KOPT-K1 (cell line): ENCODE data around the gene NPBWR2.
"Not testable (repeated sequence)": the region's sequence is repeated elsewhere in the genome, so short reads cannot be mapped to it uniquely, and the experiment has no call there.

Experiments
- H3K27ac ChIP-seq: fragments of 200-600 bp; sonication (generic); 2 replicates; pipeline ENCODE4 v1.5.1; 2016; ENCODE audit warnings: antibody characterized with exemption, mild to moderate bottlenecking, low read depth, low read length; ENCODE audit not compliant: poor library complexity, severe bottlenecking
- H3K36me3 ChIP-seq: fragments of 200-600 bp; sonication (generic); 2 replicates; pipeline ENCODE4 v1.5.1; 2017; ENCODE audit warnings: antibody characterized with exemption, mild to moderate bottlenecking, low read length, moderate library complexity; ENCODE audit not compliant: insufficient read depth
- H3K9me3 ChIP-seq: fragments of 200-600 bp; sonication (generic); 2 replicates; pipeline ENCODE4 v1.5.1; 2017; ENCODE audit warnings: antibody characterized with exemption, low read length, mild to moderate bottlenecking; ENCODE audit not compliant: insufficient read depth, poor library complexity, severe bottlenecking

Gene NPBWR2

DNA sequence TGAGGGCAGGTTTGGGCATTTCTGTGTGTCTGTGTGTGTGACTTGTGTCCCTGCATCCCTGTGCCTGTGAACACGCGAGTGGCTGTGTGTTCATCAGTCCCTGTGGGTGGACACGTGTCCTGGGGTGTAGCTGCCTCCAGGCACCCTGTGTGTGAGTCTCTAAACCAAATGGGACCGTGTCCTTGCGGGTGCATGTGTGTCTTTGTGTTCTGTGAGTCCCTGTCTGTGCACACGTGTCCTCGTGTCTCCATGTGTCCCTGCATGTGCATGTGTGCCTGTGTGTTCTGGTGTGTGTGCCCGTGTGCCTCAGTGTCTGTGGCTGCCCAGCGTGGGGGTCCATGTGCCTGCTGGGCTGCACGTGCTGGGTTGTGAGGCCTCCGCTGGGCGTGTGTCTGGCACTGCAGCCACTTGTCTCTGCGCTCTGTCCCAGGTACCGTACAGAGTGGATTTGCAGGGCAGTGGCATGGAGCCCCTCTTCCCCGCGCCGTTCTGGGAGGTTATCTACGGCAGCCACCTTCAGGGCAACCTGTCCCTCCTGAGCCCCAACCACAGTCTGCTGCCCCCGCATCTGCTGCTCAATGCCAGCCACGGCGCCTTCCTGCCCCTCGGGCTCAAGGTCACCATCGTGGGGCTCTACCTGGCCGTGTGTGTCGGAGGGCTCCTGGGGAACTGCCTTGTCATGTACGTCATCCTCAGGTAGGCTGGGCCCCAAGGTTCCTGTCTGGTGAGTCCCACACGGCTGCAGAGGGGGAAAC is 14.9 kb downstream of the NPBWR2 start:
- no peaks in the 10 kb centered on the region for H3K36me3 ChIP-seq
- peaks cover 8% of the 10 kb centered on the region for H3K9me3 ChIP-seq
- no peak overlapping the region for H3K27ac ChIP-seq

DNA sequence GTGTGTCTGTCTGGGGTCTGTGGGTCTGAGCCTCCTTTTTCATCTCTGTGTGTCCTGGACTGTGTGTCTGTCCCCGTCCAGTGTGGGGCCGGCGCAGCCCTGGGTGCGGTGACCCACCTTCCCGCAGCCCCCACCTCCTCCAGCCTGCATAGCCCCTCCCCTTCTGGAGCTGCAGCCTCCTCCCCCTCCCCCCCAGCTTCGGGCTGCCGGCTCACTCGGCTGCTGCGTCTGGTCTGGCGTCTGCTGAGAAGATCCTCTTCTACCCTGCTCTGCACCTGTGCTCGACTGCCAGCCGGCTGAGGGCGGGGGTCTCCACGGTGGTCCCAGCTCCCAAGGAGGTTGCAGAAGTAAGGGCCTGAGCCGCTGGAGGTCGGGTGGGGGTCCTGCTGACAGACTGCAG is 15.6 kb downstream of the NPBWR2 start:
- H3K9me3 ChIP-seq: peaks cover 12% of the 10 kb centered on the region
- H3K27ac ChIP-seq: no peak overlapping the region
- H3K36me3 ChIP-seq: no peaks in the 10 kb centered on the region

DNA sequence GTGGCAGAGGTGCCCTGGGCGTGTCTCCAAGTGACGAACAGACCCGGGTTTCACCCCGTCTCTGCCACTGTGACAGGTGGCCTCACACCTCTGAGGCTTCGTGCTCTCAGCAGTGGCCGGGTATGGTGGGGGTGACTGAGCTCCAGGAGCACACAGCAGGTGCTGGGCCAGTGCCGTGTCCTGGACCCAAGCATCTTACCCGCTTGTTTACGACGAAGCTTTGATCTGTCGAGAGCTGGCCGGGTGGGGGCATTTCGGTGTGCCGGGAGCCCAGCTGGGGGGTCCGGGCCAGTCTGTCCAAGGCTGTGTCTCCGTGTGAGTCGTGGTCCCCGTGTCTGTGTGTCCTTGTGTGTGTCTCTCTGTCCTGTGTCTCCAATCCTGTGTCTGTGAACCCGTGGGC is 16.0 kb downstream of the NPBWR2 start:
- H3K36me3 ChIP-seq: no peaks in the 10 kb centered on the region
- H3K27ac ChIP-seq: no peak overlapping the region
- peaks cover 15% of the 10 kb centered on the region for H3K9me3 ChIP-seq

DNA sequence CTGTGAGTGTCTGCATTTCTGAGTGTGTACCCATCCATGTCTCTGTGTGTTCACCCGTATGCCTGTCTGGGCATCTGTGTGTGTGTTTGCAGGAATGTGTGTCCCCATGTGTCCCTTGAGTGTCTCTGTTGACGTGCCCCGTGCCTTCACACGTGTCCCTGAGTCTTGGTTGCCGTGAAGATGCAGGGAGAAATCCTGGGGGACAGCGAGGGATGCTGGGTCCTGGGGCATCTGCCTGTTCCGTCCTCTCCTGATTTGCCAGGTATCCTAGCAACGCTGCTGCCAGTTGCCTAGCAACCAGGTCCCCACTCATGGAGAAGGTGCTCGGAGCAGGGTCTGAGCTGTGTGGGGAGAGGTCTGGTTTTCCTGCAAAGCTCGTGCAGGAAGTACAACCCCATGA is 17.2 kb downstream of the NPBWR2 start:
- Histone ChIP-seq H3K36me3 (no peaks in the 10 kb centered on the region), H3K27ac (no peak overlapping the region), H3K9me3 (peaks cover 15% of the 10 kb centered on the region)

DNA sequence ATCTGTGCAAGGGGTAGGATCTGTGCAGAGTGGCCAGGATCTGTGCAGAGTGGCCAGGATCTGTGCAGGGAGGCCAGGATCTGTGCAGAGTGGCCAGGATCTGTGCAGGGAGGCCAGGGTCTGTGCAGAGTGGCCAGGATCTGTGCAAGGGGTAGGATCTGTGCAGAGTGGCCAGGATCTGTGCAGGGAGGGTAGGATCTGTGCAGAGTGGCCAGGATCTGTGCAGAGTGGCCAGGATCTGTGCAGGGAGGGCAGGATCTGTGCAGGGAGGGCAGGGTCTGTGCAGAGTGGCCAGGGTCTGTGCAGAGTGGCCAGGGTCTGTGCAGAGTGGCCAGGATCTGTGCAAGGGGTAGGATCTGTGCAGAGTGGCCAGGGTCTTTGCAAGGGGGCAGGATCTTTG is 18.8 kb downstream of the NPBWR2 start:
- not testable (repeated sequence) for H3K36me3 ChIP-seq, H3K27ac ChIP-seq
- peaks cover 15% of the 10 kb centered on the region for H3K9me3 ChIP-seq

DNA sequence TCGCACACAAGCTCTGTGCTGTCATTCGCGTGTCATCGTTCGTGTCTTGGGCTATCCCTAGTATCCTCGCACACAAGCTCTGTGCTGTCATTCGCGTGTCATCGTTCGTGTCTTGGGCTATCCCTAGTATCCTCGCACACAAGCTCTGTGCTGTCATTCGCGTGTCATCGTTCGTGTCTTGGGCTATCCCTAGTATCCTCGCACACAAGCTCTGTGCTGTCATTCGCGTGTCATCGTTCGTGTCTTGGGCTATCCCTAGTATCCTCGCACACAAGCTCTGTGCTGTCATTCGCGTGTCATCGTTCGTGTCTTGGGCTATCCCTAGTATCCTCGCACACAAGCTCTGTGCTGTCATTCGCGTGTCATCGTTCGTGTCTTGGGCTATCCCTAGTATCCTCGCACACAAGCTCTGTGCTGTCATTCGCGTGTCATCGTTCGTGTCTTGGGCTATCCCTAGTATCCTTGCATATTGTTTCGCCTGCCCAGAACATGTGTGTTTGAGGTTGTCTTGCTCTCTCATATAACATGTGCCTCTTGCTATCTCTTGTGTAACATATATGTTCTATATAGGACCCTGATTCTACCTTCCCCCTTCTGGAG is 20.0 kb downstream of the NPBWR2 start:
- peaks cover 15% of the 10 kb centered on the region for H3K9me3 ChIP-seq
- H3K36me3 ChIP-seq, H3K27ac ChIP-seq: not testable (repeated sequence)

DNA sequence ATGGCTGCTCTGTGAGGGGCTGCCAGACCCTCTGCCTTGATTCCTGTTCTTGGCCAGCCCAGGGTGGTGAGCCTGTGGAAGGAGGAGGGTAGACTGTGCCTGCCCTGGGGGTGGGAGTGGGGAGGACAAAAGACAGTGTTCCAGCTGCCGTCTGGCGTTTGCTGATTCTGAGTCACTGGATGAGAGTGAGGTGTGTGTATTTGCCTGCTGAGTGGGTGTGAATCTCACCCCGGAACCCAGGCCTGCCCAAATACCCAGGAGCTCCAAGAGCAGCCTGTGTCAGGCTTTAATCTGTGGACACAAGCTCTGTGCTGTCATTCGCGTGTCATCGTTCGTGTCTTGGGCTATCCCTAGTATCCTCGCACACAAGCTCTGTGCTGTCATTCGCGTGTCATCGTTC is 20.6 kb downstream of the NPBWR2 start:
- Histone ChIP-seq H3K9me3 (peaks cover 15% of the 10 kb centered on the region), H3K36me3 (no peaks in the 10 kb centered on the region), H3K27ac (no peak overlapping the region)

DNA sequence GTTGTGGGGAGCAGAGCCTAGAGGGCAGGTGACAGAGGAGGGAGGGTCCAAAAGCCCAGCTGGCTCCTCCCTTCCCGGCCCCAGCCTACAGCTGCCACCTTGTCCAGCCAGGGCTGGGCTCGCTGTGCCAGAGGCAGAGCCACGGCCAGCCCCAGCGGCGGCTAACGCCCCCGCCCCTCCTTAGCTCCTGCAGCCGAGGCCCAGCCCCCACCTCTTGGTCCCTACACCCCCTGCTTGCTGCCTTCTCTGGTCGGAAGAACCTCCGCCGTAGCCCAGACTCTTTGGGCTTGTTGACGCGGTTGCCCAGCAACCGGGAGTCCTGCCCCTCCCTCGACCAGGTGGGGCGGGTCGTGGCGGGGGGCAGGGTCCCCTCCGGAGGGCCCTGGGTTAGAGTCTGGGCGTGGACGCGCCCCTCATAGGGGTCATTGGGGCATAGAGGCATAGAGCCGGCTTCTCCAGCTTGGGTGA is 22.6 kb downstream of the NPBWR2 start:
- Histone ChIP-seq H3K9me3 (peaks cover 15% of the 10 kb centered on the region), H3K27ac (no peak overlapping the region), H3K36me3 (no peaks in the 10 kb centered on the region)

DNA sequence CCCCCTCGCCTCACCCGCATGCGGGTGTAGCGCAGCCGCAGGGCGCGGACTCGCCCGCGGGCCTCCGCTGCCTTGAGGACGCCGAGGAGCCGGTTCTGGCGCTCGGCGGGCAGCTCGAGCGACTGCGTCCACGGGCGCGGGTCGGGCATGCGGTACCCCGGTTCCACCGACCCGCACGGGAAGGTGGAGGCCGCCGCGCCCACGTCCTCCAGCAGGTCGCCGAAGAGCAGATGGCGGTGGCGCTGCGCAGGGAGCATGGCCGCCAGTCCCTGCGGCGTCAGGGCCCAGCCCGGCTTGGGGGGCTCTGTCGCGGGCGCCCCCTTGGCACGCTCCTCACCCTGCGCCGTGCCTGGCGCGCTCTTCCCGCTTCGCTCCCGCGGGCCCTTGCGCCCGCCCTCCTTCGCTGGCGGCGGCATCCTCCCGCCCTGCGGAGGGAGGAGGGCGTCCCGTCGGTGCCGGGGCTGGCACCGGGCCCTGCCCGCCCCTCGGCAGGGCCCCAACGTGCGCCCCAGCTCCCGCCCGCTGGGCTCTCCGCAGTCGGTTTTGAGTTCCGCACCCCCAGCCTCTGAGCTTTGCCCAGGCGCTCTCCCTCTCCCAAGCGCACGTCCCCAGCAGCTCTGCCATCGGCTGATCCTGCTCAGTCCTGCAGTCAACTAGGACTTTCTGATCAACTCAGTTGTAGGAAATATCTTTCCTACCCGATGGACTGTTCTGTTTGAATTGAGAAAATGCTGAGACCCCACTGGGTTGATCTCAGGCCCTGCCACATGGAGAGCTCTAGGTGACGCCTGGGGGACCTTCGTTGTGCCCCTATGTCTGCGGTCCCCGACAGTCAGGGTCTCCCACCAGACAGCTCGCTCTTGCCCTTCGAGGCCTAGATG is 23.3 kb downstream of the NPBWR2 start, which contains the start of gene LKAAEAR1:
Gene LKAAEAR1 (minus strand): TSS at position 595 of the 881 bp plus-strand sequence. CDS start 179 bp downstream, at position 416.
- Histone ChIP-seq H3K27ac (no peak within 1 kb of the TSS), H3K9me3 (peaks cover 15% of the 10 kb centered on the region), H3K36me3 (no peaks in the 10 kb centered on the region)

DNA sequence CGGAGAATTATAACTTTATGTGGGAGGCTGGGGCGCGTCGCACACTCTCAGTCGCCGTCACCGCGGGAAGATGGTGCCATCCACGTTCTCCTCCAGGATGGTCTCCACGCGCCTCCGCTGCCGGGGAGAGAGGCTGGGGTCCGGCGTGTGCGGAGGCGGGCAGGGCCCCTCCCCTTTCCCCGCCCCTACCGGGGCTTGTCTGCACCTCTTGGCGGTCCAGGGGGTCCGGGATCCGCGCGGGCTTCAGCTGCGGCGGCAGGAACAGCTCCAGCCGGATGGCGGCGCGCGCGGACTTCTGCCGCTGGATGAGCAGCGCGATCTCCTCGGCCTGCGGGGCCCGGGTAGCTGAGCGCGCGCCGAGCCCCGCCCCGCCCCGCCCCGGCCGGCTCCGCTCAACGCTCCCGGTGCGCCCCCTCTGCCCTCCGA is 24.0 kb downstream of the NPBWR2 start:
- Histone ChIP-seq H3K9me3 (peaks cover 15% of the 10 kb centered on the region), H3K36me3 (no peaks in the 10 kb centered on the region), H3K27ac (no peak overlapping the region)

DNA sequence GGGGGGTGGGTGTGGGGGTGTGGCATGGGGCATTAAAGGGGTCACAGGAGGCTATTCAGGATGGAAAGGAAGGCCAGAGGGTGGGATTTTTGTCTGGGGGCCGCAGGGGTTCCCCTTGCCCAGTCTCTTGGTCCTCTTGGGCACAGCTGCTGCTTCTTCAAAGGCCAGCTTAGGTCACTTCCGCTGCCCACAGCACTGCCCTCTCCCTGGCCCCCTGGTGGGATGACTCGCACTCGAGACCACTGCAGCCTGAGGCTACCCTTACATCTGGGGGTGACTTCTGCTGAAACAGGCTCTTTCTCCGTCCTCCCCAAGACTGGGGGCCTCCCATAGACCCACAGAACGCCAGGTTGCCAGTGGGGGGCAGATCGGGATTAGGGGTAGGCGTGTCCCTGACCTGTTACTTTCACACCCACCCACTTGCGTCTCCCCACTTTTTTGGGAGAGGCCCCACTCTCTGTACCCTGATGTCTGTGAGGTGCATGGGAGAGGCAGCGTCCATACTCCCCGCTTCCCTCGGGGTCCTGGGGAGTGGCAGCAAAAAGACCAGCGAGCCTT is 24.5 kb downstream of the NPBWR2 start:
- Histone ChIP-seq H3K36me3 (no peaks in the 10 kb centered on the region), H3K9me3 (peaks cover 12% of the 10 kb centered on the region), H3K27ac (no peak overlapping the region)

DNA sequence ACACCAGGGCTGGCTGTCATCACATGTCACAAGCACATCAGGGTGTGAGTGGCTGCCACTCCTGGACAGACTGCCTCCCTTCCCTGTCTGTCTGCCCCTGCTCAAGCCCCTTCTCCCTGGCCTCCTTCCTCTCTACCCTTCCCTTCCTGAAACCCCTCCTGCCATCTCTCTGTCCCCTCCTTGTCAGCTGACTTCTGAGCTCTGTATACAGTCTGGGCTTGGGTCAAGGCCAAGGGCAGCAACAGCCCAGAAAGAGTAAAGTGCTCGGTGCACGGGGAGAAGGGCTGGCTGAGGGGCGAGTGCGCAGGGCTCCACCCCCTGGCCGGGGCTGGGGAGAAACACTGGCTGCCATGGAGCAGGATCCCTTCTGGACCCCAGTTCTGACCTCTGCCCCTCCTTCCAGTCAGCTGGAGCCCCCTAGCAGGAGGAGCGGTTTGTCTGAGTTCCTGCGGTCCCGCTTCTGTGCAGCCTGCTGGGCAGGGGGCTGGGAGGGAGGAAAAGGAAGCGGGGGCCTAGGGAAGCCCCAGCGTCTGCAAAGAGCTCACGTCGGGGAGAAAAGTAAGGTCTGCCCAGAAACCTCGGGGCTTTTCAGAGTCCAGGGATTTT is 25.1 kb downstream of the NPBWR2 start:
- H3K9me3 ChIP-seq: peaks cover 7% of the 10 kb centered on the region
- no peak overlapping the region for H3K27ac ChIP-seq
- H3K36me3 ChIP-seq: no peaks in the 10 kb centered on the region

DNA sequence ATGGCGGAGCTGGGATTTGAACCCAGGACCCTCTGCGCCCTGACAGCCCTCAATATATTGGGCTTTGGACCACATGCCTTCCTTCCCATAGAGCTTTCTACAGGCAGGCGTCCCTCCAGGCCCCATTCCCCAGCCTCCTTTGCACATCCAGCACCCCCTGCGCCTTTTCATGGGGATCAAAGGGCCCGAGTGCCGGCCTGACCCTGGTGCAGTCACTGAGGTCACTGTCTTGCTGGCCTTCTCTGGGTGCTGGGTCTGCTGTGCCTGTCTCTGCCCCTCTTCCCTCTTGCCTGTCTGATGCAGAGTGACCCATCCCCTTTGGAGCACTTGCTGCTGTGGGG is 25.8 kb downstream of the NPBWR2 start:
- Histone ChIP-seq H3K27ac (no peak overlapping the region), H3K36me3 (no peaks in the 10 kb centered on the region), H3K9me3 (peaks cover 2% of the 10 kb centered on the region)

DNA sequence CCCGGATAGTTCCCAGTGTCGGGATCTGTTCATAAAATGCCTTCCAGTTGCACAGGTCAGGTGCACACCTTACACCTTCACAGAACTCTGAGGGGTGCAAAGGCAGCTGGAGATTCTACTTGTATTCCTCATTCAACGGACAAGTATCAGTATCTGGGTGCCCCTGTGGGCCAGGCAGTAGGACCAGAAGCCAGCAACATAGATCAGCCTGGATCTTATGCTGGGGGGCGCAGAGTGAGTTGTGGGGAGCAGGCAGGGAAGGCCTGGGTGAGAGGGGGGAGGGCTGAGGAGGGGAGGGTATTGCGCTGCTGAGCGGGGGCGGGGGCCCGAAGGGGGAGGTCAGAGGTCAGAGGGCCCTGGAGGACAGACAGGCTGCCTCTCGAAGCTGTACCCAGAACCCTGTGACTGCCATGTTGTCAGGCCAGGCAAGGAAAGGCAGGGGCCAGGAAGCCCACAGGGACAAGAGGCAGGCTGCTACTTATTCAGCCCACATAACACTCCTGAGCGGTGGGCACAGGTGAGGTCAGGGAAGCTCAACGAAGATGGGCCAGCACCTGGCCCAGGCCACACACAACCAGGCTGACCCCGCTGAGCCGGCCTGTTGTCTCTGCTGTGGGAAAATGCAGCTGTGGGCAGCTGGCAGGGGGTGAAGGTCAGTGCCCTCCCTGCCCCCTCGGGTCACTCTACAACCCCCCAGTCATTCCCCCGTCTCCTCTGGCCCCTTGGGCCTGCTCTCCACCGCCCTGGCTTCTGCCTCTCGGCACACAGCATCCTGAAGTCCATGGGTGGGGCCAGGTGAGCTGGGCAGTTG is 26.3 kb downstream of the NPBWR2 start:
- Histone ChIP-seq H3K36me3 (no peaks in the 10 kb centered on the region; the same call in 1 of the 2 replicates), H3K27ac (no peak overlapping the region), H3K9me3 (no peaks in the 10 kb centered on the region)
